Measurements from ENCODE around the gene PTPRF.

Gene PTPRF

GRCh38 chr1:43533584-43533983 is 2.9 kb downstream of the PTPRF start:
- Histone ChIP-seq H3K4me1 (ENCODE audit: control insufficient read depth, insufficient read depth, low read depth, low read length) (peaks cover 19% of the 10 kb centered on the region), H2BK5ac (ENCODE audit: low read depth, low read length, poor library complexity, severe bottlenecking) (no peak overlapping the region), H2BK120ac (ENCODE audit: low read depth, low read length) (peak overlapping the region; percentile 67), H3K14ac (ENCODE audit: low read length in 2 of 2) (no peak overlapping the region), H2AK5ac (ENCODE audit: low read length, severe bottlenecking) (no peak overlapping the region), H3K23ac (ENCODE audit: low read length in 2 of 2) (no peak overlapping the region), H2BK12ac (ENCODE audit: low read length in 2 of 2) (peak overlapping the region in 1 of 2 experiments; percentile 6), H3K4me3 (ENCODE audit: insufficient read depth in 1 of 2, low read depth in 1 of 2, low read length in 2 of 2) (no peak overlapping the region), H2BK15ac (ENCODE audit: low read depth, poor library complexity, severe bottlenecking) (no peak overlapping the region), H3K4ac (ENCODE audit: low read depth in 1 of 2, low read length in 2 of 2) (no peak overlapping the region), H2AFZ (ENCODE audit: low read depth, low read length) (no peak overlapping the region), H3K9ac (ENCODE audit: low read length) (no peak overlapping the region), H3K27me3 (ENCODE audit: control insufficient read depth in 1 of 2, insufficient read depth in 1 of 2, low read length in 2 of 2) (peaks cover 0 to 8% of the 10 kb centered on the region in 2 experiments), H4K8ac (ENCODE audit: low read length) (no peak overlapping the region), H3K18ac (ENCODE audit: low read depth in 1 of 2, low read length in 2 of 2) (no peak overlapping the region), H3K36me3 (ENCODE audit: control insufficient read depth in 1 of 2, insufficient read depth in 2 of 2, low read depth in 1 of 2, low read length in 2 of 2) (peaks cover 0 to 7% of the 10 kb centered on the region in 2 experiments), H3K9me3 (ENCODE audit: control insufficient read depth, low read length) (no peaks in the 10 kb centered on the region), H4K91ac (ENCODE audit: low read length) (no peak overlapping the region), H3K27ac (ENCODE audit: low read length, poor library complexity, severe bottlenecking) (no peak overlapping the region), H3K79me1 (replicated peaks; ENCODE audit: low read length, poor library complexity, severe bottlenecking) (peaks cover 36% of the 10 kb centered on the region), H3K4me2 (ENCODE audit: low read length, poor library complexity, severe bottlenecking) (no peak overlapping the region)
- no peak for DNase-seq
- 77% methylated on average over 9 of the region's 9 CpGs for WGBS

GRCh38 chr1:43534256-43534655 is 3.6 kb downstream of the PTPRF start:
- Histone ChIP-seq H2BK12ac (ENCODE audit: low read length in 2 of 2) (no peak overlapping the region), H2AFZ (ENCODE audit: low read depth, low read length) (no peak overlapping the region), H2BK15ac (ENCODE audit: low read depth, poor library complexity, severe bottlenecking) (no peak overlapping the region), H4K8ac (ENCODE audit: low read length) (peak overlapping the region; percentile 21), H3K4ac (ENCODE audit: low read depth in 1 of 2, low read length in 2 of 2) (no peak overlapping the region), H2BK120ac (ENCODE audit: low read depth, low read length) (no peak overlapping the region), H3K27ac (ENCODE audit: low read length, poor library complexity, severe bottlenecking) (no peak overlapping the region), H3K27me3 (ENCODE audit: control insufficient read depth in 1 of 2, insufficient read depth in 1 of 2, low read length in 2 of 2) (peaks cover 0 to 8% of the 10 kb centered on the region in 2 experiments), H4K91ac (ENCODE audit: low read length) (peak overlapping the region; percentile 30), H3K36me3 (ENCODE audit: control insufficient read depth in 1 of 2, insufficient read depth in 2 of 2, low read depth in 1 of 2, low read length in 2 of 2) (peaks cover 0 to 12% of the 10 kb centered on the region in 2 experiments), H3K23ac (ENCODE audit: low read length in 2 of 2) (no peak overlapping the region), H3K18ac (ENCODE audit: low read depth in 1 of 2, low read length in 2 of 2) (no peak overlapping the region), H3K4me1 (ENCODE audit: control insufficient read depth, insufficient read depth, low read depth, low read length) (peaks cover 19% of the 10 kb centered on the region), H3K14ac (ENCODE audit: low read length in 2 of 2) (no peak overlapping the region), H3K9me3 (ENCODE audit: control insufficient read depth, low read length) (no peaks in the 10 kb centered on the region), H3K9ac (ENCODE audit: low read length) (no peak overlapping the region), H3K79me1 (replicated peaks; ENCODE audit: low read length, poor library complexity, severe bottlenecking) (peaks cover 37% of the 10 kb centered on the region), H2BK5ac (ENCODE audit: low read depth, low read length, poor library complexity, severe bottlenecking) (no peak overlapping the region), H2AK5ac (ENCODE audit: low read length, severe bottlenecking) (no peak overlapping the region), H3K4me3 (ENCODE audit: insufficient read depth in 1 of 2, low read depth in 1 of 2, low read length in 2 of 2) (no peak overlapping the region), H3K4me2 (ENCODE audit: low read length, poor library complexity, severe bottlenecking) (no peak overlapping the region)
- DNase-seq = no peak
- 93% methylated on average over 2 of the region's 2 CpGs for WGBS

- DNase-seq = no peak
- no peak overlapping the region for H2BK5ac ChIP-seq (ENCODE audit: low read depth, low read length, poor library complexity, severe bottlenecking)
- peaks cover 0 to 32% of the 10 kb centered on the region in 2 experiments for H3K36me3 ChIP-seq (ENCODE audit: control insufficient read depth in 1 of 2, insufficient read depth in 2 of 2, low read depth in 1 of 2, low read length in 2 of 2)
- H3K4me3 ChIP-seq (ENCODE audit: insufficient read depth in 1 of 2, low read depth in 1 of 2, low read length in 2 of 2) = no peak overlapping the region
- no peak overlapping the region for H2AFZ ChIP-seq (ENCODE audit: low read depth, low read length)
- WGBS = 95% methylated on average over 8 of the region's 8 CpGs
- no peak overlapping the region for H3K4me2 ChIP-seq (ENCODE audit: low read length, poor library complexity, severe bottlenecking)
- no peak overlapping the region for H3K23ac ChIP-seq (ENCODE audit: low read length in 2 of 2)
- H4K91ac ChIP-seq (ENCODE audit: low read length) = no peak overlapping the region
- H2BK15ac ChIP-seq (ENCODE audit: low read depth, poor library complexity, severe bottlenecking) = no peak overlapping the region
- H2BK12ac ChIP-seq (ENCODE audit: low read length in 2 of 2) = no peak overlapping the region
- no peak overlapping the region for H3K9ac ChIP-seq (ENCODE audit: low read length)
- no peak overlapping the region for H3K14ac ChIP-seq (ENCODE audit: low read length in 2 of 2)
- H3K9me3 ChIP-seq (ENCODE audit: control insufficient read depth, low read length) = no peaks in the 10 kb centered on the region
- H3K4me1 ChIP-seq (ENCODE audit: control insufficient read depth, insufficient read depth, low read depth, low read length) = peaks cover 16% of the 10 kb centered on the region
- H3K27me3 ChIP-seq (ENCODE audit: control insufficient read depth in 1 of 2, insufficient read depth in 1 of 2, low read length in 2 of 2) = peaks cover 0 to 3% of the 10 kb centered on the region in 2 experiments
- H2AK5ac ChIP-seq (ENCODE audit: low read length, severe bottlenecking) = no peak overlapping the region
- no peak overlapping the region for H3K4ac ChIP-seq (ENCODE audit: low read depth in 1 of 2, low read length in 2 of 2)
- no peak overlapping the region for H3K27ac ChIP-seq (ENCODE audit: low read length, poor library complexity, severe bottlenecking)
- H4K8ac ChIP-seq (ENCODE audit: low read length) = peak overlapping the region; percentile 5
- H2BK120ac ChIP-seq (ENCODE audit: low read depth, low read length) = no peak overlapping the region
- no peak overlapping the region for H3K18ac ChIP-seq (ENCODE audit: low read depth in 1 of 2, low read length in 2 of 2)
- peaks cover 43% of the 10 kb centered on the region for H3K79me1 ChIP-seq (replicated peaks; ENCODE audit: low read length, poor library complexity, severe bottlenecking)
Measured at GRCh38 chr1:43536196-43536863, 5.6 kb downstream of the PTPRF start.

GRCh38 chr1:43536864-43537358 is 6.2 kb downstream of the PTPRF start:
- H4K8ac ChIP-seq (ENCODE audit: low read length) = peak overlapping the region; percentile 5
- H3K27ac ChIP-seq (ENCODE audit: low read length, poor library complexity, severe bottlenecking) = no peak overlapping the region
- no peak overlapping the region for H2AFZ ChIP-seq (ENCODE audit: low read depth, low read length)
- no peak overlapping the region for H3K23ac ChIP-seq (ENCODE audit: low read length in 2 of 2)
- no peak overlapping the region for H2BK12ac ChIP-seq (ENCODE audit: low read length in 2 of 2)
- H3K4me3 ChIP-seq (ENCODE audit: insufficient read depth in 1 of 2, low read depth in 1 of 2, low read length in 2 of 2) = no peak overlapping the region
- peaks cover 0 to 32% of the 10 kb centered on the region in 2 experiments for H3K36me3 ChIP-seq (ENCODE audit: control insufficient read depth in 1 of 2, insufficient read depth in 2 of 2, low read depth in 1 of 2, low read length in 2 of 2)
- no peak overlapping the region for H2BK5ac ChIP-seq (ENCODE audit: low read depth, low read length, poor library complexity, severe bottlenecking)
- peaks cover 0 to 3% of the 10 kb centered on the region in 2 experiments for H3K27me3 ChIP-seq (ENCODE audit: control insufficient read depth in 1 of 2, insufficient read depth in 1 of 2, low read length in 2 of 2)
- peak overlapping the region; percentile 43 for H4K91ac ChIP-seq (ENCODE audit: low read length)
- 91% methylated on average over 11 of the region's 11 CpGs for WGBS
- H3K4ac ChIP-seq (ENCODE audit: low read depth in 1 of 2, low read length in 2 of 2) = no peak overlapping the region
- no peak overlapping the region for H3K4me2 ChIP-seq (ENCODE audit: low read length, poor library complexity, severe bottlenecking)
- H3K14ac ChIP-seq (ENCODE audit: low read length in 2 of 2) = no peak overlapping the region
- H3K9ac ChIP-seq (ENCODE audit: low read length) = no peak overlapping the region
- no peak overlapping the region for H2BK120ac ChIP-seq (ENCODE audit: low read depth, low read length)
- no peak overlapping the region for H3K18ac ChIP-seq (ENCODE audit: low read depth in 1 of 2, low read length in 2 of 2)
- peaks cover 15% of the 10 kb centered on the region for H3K4me1 ChIP-seq (ENCODE audit: control insufficient read depth, insufficient read depth, low read depth, low read length)
- no peak overlapping the region for H2BK15ac ChIP-seq (ENCODE audit: low read depth, poor library complexity, severe bottlenecking)
- DNase-seq = no peak
- H3K79me1 ChIP-seq (replicated peaks; ENCODE audit: low read length, poor library complexity, severe bottlenecking) = peaks cover 43% of the 10 kb centered on the region
- no peaks in the 10 kb centered on the region for H3K9me3 ChIP-seq (ENCODE audit: control insufficient read depth, low read length)
- H2AK5ac ChIP-seq (ENCODE audit: low read length, severe bottlenecking) = no peak overlapping the region
